Measurements from ENCODE around the gene ERI3.

The ERI3 gene

GRCh38 chr1:44315521-44315920 is 39.5 kb downstream of the ERI3 start:
- no peak for DNase-seq (ENCODE audit: low read depth)

GRCh38 chr1:44314452-44314851 is 40.6 kb downstream of the ERI3 start:
- no peak for DNase-seq (ENCODE audit: low read depth)

GRCh38 chr1:44313265-44313918 is 41.7 kb downstream of the ERI3 start:
- no peak for DNase-seq (ENCODE audit: low read depth)

DNA sequence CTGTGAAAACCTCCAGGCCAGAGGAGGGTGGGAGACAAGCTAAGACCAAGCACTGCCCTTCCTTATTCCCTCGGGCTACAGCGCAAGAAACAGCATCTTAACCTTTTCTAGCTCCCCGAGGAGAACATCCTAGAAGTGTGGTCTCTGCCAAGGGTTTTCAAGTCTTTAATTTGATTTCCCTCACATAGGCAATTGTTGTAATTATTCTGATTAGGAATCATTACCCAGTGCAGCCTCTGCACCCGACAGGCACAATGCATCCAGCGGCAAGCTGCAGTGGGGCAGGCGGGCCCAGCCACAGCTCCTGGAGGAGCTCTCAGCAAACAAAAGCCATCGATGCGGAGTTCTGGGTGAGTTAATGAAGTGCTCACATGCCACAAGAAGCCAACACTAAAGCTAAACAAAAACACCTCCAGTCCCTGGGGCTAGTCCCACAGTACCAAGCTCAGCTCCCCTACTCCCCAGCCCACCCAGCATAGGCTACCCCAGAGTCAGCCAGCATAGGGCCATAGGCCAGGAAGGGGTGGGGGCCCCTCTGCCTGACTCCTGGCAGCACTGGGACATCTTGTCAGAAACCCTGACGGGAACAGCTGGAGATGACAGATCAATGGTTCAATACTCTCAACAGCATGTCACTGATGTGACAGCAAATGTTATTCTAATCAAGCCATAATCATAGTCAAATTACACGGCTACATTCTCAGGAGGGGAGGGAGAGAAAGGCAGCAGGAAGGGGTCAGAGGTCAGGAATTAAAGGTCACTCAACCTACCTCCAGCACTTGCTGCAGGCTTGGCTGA is 42.5 kb downstream of the ERI3 start:
- DNase-seq (ENCODE audit: low read depth), result no peak

GRCh38 chr1:44310006-44310405 is 45.1 kb downstream of the ERI3 start:
- no peak for DNase-seq (ENCODE audit: low read depth)

- DNase-seq (ENCODE audit: low read depth), result no peak
These were observed 49.1 kb downstream of the ERI3 start for GRCh38 chr1:44305962-44306422.

DNA sequence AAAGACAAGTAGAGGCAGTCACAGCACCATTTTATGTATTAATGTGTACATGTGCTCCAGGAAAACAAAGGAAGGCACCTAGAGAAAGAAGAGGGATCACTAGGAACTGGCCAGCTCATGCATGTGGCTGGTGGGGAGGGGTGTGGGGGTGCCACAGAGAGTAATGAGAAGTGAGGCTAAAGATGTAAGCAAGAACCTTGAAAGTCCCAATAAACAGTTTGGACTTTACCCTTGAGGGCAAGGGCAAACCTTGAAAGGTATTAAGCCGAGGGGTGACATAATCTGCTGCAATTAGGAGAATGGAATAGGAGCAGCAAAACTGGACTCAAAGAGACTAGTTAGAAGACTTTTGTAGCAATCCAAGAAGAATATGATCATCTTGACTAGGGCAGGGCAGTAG is 51.5 kb downstream of the ERI3 start:
- DNase-seq (ENCODE audit: low read depth), result no peak

DNA sequence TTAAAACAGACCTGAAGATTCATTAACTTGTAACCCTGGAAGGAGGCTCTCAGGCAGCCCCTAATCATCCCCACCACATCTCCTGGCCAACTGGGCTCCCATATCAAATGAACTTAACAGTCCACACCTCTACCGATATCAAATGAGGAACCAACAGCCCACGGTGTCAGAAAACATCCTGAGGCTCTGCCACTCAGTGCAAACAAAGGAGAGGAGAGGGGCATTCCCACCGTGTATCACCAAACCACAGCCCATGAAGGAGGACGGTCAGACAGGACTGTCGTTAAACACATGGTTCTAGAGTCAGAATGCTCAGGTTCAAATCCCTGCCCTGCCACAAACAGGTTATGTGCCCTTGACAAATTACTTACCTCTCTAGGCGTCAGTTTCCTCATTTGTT is 52.5 kb downstream of the ERI3 start:
- DNase-seq (ENCODE audit: low read depth), result no peak

- no peak for DNase-seq (ENCODE audit: low read depth)
These were observed 53.6 kb downstream of the ERI3 start for GRCh38 chr1:44301442-44301841.

DNA sequence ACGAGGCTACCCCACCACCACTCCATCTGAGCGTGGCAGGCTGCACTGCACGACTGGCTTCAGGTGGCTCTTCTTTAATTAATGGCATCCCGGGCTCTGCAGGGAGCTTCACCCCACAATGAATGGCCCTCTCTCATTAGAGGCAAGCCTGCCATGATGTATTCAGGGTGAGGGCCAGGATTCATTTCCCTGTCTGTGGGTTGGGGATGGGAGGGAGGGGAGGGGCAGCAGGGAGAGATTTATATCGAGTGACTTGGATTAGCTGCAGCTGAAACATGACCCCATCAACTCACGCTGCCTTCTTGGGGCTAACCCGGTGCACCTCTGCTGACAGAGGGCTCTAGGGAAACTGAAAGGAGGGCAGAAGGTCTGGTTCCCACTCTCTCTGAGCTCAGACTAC is 54.2 kb downstream of the ERI3 start:
- DNase-seq (ENCODE audit: low read depth), result no peak

DNA sequence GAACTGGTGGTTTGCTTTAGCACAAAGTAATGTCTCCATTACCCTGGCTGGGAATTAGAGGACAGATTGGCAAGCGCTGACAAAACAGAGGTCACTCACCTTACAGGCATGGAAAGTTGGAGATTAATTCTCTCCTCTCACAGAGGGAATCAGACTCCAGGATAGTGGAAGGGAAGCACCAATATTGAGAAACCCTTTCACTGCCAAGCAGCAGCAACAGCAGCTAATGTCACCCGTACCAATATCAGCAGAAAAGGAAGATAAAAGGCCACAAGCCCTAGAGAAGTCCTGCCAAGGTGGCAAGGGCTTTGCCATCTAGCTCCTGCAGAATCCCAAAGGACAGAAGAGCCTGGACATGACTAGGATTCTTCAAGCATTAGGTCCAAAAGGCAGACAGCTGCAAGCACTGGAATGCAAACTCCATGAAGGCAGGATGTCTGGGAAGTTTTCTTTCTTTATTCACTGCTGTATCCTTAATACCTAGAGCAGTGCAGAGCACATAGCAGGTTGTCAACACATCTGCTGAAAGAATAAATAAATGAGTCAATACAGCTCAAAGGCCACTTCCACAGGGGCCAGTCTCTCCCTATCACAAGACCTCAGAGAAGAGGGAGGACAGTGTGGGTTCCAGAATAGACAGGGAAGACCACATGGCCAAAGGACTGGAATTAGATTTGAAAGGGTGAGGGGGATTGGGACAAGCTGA is 57.2 kb downstream of the ERI3 start:
- no peak for DNase-seq (ENCODE audit: low read depth)

DNA sequence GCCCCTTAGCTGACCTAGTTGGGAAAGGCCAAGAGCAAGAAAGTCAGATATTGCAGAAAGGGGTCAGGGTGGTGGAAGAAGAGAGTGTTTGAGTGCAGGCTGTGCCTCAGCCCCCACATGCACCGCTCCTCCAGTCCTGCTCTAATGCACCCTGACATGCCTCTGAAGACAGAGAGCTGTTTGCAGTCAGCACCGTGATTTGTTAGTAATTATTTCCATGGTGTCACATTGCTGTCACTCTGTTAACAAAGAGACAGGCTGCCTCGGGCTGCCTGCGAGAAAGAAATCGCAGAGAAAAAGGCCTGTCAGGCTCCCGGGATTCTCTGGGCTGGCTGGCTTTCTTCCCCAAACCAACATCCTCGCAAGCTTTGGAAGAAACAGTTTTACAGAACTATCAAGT is 58.3 kb downstream of the ERI3 start:
- no peak for DNase-seq (ENCODE audit: low read depth)

DNA sequence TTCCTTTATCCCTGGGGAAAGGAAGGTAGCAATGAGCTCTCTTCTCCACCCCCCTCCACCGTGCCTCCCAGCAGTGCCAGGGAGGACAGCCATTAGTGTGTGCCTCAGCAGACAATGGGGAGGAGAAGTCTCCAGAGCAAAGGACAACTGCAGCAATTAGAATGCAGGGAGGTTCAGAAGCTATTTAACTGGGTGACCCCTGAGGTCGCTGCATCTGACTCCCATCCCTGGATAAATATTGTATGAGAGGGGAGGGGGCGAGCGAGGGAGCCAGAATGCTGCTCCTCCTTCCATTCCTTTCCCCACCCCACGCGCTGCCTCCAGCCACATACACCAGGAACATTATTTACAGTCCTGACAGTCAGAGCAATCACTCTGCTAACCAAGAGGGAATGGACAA is 59.0 kb downstream of the ERI3 start:
- DNase-seq (ENCODE audit: low read depth), result no peak

GRCh38 chr1:44294588-44295007 is 60.5 kb downstream of the ERI3 start:
- DNase-seq (ENCODE audit: low read depth), result no peak

DNA sequence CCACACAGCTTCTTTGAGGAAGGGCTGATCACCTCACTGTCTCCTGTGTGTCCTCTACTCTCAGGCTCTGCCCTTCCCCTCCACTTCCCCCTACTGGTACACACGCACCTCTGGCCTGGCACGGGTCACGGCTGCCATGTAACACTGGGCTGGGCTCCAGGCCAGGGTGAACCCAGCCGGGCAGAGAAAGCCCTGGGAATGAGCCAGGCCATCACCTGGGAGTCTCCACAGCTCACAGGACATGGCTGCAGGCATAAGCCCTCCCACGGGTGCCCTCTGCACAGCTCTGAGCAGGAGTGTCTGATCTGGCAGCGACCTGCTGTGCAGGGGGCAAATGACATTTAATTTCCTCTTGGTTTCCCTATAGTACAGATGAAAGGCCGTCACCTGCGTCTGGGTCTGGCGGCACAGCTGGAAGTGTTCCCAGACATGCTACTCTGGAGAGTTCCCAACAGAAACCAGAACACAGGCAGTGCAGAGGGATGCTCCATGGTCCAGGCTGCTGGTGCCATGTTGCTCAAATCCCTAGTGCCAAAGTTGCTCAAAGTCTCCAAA is 61.2 kb downstream of the ERI3 start:
- no peak for DNase-seq (ENCODE audit: low read depth)

DNA sequence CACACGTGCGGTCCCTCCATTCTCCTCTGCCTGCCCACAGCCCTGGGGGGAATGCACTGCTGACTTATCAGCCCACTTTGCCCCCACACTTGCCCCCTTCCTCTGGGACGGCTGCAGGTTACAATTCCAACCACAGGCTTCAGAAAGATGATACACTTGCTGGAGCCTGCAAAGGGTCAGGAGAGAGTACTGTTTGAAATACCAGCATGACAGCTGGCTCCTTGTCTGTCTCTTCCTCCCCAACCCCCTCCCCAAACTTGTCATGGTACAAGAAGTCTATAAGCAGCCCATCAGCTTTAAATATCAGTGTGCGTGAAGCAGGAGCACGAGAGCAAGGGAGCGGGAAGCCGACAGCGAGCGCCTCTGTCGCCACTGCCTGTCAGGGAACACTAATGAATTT is 62.4 kb downstream of the ERI3 start:
- DNase-seq (ENCODE audit: low read depth), result no peak

- no peak for DNase-seq (ENCODE audit: low read depth)
These were observed 64.6 kb downstream of the ERI3 start for GRCh38 chr1:44290250-44291094.

DNA sequence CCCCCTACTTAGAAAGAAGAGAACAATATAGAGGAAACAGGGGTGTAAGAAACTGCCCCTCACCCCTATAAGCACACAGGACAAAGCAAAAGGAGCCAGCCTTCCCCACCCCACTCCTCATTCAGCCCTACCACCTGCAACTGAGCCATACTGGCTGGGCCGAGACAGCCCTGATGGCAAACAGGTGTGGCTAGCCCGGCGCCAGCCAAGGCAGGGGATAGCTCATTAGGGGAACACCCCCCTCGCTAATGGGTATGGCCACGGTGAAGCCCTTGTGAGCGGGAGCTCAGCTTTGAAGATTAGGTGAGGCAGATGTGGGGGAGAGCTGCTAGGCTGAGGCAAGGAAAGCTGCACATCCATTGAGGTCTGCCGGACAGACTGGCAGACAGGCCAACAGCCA is 65.5 kb downstream of the ERI3 start:
- no peak for DNase-seq (ENCODE audit: low read depth)

GRCh38 chr1:44288883-44289282 is 66.2 kb downstream of the ERI3 start:
- DNase-seq (ENCODE audit: low read depth), result no peak

- DNase-seq (ENCODE audit: low read depth), result no peak
These were observed 70.9 kb downstream of the ERI3 start for GRCh38 chr1:44284184-44284583.

GRCh38 chr1:44283524-44284173 is 71.4 kb downstream of the ERI3 start:
- no peak for DNase-seq (ENCODE audit: low read depth)

All from T-helper 22 cell (primary cell).